ENCODE data around the gene AOAH.
"Not testable (repeated sequence)": the region's sequence is repeated elsewhere in the genome, so short reads cannot be mapped to it uniquely, and the experiment has no call there.

The AOAH gene

DNA sequence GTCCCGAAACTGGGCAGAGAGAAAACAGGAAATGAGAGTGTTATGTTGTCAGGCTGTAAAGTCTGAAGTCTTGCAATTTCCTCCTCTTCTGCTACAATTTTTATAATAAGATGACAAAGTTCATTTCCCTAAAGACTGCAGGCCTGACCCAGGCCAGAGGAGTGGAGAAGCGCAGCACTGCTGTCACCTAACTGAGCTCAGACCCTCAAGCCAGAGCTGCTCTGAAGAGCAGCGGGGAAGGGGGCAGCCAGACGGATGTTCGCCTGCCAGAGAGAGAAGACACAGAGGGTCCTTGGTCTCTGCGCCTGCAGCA lies 12.6 kb upstream of the AOAH start:
- DNase-seq, result no peak

DNA sequence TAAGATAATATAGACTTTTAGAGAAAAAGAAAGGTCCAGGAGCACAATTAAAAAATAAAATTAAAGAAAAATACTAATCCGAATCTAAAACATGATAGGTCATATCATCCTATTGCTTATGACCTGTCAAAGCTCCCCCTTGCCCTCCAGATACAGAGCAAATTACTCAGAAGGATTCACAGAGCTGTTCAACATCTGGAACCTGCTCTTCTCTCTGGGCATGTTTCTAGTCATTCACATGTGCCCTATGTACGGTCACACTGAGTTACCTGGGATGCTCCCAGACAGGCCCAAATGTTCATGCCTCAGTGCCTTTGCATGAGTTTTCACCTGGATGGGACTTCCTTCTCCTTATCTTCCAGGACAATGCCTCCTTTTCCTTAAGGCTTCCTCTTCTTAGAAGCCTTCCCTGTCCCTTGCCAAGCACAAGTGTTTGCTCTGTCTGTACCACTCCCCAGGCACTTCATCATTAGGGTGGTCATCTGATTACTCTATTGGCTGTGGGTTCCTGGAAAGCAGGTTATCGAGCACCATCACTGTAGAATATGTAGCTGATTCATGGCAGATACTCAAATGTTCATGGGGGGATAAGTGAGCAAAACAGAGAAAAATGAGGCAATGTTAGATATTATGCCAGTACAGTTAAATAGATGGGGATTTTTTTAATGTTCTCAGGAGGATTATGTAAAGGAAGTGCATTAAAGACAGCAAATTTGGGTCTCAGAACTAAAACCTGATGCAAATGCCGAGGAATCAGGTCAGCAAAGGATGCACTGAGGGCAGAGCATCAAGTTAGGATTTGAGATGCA lies 12.0 kb upstream of the AOAH start:
- DNase-seq, result no peak

DNA sequence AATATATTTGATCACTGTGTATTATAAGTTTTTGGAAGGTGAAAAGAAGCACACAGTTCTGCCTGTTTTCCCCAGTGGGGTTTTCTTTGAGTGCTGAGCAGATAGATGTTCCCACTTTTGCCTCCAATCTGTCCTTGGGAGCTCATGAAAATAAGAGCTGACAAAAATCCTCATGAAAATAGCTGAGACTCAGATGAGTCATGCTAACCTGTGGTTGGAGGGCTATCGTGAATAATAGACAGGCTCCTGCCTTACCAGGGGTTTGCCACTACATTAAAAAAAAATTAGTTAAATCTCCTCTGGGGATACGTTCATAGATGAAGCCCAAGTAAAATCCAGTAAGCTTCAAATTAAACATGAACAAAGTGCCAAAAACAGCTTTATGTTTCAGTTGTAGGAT lies 10.9 kb upstream of the AOAH start:
- no peak for DNase-seq

DNA sequence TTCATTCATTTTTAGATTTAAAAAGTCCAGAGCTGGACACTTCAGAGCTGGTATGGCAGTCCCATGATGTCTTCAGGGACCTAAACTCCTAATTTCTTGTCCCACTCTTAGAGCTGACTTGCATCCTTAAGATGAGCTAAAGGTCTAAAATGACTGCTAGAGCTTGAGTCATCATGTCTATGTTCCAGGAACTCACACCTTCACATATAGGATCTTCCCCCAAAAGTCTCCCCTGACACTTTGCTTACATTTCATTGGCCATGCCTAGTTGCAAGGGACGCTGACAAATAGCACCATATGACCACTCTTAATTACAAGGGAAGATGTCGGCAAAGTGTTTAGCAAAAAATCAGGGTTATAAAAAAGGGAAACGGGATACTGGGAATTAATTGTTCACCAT lies 10.4 kb upstream of the AOAH start:
- DNase-seq, result no peak

DNA sequence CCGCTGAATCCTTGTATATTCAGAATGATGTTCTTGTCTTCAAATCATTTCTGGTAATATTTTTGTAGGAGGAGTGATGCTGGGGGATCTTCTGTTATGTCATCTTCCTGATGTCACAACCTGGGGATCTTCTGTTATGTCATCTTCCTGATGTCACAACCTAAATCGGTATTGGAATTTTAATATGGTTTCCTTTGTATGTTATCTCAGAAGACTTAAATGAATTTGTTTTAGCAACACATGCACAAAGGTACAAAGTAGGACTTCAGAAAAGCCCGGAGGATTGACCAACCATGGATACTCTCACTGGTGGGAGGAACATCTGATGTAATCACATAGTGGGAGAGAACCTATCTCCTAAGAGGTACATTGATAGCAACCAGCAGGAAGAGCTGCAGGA lies 9.1 kb upstream of the AOAH start:
- no peak for DNase-seq

DNA sequence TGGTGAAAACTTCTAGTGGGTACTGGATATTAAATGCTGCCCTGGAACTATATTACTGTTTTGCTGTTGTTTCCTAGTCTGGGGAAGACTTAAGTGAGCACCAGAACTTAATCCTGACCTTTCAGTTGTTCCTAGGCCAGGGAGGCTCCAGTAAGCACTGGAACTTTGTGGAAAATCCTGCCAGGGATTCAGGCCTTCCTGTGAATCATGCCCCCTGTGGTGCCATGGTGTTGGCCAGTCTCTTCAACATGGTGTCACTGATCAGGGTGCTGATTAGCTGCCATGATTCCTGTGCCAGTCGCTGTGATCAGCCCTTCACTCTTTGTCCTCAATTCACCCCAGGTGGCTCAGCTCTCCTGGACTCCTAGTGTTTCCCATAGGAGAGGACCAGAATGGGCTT lies 8.5 kb upstream of the AOAH start:
- DNase-seq, result no peak

DNA sequence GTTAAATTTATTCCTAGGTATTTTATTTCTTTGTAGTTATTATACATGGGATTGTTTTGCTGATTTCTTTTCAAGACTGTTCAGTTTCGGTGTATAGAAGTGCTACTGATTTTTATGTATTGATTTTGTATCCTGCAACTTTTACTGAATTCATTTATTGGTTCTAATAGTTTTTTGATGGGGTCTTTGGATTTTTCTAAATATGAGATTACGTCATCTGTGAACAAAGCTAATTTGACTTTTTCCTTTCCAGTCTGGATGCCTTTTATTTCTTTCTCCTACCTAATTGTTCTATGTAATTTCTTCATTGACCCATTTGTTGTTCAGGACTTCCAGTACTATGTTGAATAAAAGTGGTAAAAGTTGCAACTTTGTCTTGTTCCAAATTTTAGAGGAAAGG lies 5.8 kb upstream of the AOAH start:
- DNase-seq, result no peak

DNA sequence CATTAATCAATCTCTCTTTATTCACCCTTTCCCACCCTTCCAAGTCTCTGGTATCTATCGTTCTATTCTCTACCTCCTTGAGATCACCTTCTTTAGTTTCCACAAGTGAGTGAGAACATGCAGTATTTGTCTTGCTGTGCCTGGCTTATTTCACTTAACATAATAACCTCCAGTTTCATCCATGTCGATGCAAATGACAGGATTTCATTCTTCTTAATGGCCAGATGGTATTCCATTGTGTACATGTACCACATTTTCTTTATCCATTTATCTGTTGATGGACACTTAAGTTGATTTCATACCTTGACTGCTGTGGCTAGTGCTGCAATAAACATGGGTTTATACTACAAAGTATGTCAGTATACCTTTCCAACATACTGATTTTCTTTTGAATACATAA lies 3.8 kb upstream of the AOAH start:
- DNase-seq, result no peak

DNA sequence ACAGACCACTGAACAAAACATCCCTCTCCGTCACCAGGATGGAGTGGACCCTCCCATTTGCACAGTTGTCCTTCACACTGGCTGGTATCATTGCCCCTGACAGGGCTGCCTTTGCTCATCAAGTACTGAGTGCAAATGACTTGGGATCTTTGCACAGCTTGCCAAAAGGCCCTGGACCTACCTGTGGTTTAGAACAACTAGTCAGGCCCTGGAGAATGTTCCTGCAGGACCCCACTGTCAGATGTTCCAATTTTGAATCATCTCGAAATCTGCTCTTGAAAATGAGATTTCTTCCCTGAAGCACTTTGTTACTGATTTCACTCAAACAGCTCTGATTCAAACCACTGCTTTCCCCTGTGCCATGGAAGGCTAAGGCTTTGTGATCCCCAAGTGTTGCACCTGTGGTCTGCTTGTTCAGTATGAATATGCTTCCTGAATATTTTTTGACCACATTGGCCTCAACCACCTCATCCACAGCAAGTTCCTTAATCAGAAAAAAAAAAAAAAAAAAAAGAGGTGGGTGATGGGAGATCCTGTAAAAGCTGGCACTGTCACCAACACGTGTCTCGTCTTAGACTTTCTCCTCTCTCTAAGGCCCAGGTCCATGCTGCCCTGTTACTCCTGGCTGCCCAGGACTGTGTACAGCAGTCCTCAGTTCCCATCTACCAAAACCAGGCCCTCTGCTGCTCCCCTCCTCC lies 2.7 kb upstream of the AOAH start:
- DNase-seq, result no peak

DNA sequence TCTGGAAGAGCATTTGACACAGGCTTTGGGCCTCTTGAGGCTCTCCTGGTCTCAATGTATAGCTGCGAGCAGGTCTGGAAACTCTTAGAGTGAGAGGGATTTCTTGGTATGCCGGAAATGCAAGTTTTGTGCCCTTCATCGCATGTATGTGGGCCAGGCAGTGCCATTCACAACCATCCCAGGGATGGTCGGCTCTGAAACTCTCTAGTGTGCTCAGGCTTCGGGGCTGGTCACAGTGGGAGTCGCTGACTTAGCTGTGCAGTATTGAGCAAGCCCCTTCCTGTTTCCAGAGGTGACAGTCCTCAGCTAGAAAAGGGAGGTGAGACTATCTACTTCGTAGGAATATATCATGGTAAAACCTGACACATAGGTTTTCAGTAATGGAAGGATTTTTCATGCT lies 2.0 kb upstream of the AOAH start:
- DNase-seq, result no peak

DNA sequence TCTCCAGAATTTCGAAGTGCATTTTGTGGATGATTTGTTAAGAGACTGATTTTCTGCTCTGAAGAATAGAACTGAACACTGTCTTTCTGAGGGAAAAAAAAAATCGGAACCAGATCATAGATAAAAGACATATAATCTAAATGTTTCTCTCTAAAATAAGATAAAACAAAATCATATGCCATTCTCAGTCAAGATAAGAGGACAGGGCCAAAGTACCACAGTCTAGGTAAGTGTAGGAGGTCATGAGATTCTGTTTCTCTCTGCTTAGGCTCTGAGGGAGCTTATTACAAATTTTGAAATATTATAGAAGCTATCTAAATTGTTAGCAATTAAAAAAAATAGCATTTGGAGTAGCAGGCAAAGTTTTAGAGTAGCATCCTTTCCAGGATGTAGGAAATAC lies 702 bp upstream of the AOAH start:
- DNase-seq, result no peak

DNA sequence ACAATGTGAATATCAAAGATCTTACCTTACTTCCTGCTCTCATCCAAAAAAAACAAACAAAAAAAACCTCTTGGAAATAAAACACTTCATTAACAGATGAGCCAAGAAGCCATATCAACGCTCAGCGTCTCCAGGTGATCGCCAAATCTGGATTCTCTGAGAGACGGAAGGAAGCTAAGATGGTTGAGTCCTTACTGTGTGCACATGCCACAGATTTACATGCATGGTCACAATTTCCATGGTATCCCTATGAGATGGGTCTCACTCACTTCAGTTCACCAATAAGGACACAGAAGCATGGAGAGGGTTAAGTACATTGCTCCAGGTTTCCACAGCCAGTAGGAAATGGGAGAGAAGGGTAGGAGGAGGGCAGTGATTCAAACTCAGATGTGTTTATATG lies 1.0 kb downstream of the AOAH start:
- no peak for DNase-seq

DNA sequence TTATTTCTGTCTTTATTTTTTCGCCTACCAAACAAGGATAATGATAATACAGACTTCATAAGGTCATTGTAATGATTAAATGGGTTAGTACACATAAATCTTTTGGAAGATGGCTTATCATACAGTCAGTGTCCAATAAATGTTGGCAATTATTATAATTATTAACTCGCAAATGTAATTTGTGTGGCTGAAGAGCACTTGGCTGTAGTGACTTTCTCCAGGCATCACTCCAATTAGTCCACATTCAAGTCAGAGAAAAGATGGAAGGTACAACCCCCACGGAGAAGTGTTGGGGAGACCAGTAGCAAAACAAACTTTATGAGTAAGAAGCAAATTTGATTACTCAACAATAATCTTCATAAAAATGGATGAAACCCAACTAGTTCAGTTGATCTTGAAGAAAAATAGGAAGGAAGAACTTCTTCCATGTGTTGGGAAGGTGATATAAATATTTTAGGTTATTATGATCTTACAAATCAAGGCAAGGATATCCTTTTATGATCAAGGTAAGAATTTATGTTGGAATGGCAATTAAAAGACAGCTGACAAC lies 5.1 kb downstream of the AOAH start:
- DNase-seq, result no peak

DNA sequence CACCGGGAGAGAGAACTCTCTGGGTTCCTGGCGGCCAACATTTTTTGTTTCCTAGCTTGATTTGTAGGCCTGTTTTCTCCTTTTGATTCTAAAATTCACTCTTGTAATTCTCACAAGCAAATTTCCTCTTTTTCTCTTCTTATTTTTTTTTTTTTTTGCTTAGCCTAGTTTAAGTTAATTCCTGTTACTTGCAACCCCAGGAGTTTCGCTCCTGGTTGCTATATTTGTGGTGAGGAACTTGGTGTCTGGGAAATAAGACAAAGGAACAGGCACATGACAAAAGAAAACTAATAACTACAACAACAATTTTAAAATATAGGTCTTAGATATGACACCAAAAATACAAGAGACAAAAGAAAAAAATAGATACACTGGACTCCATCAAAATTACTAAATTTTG lies 6.7 kb downstream of the AOAH start:
- DNase-seq, result no peak

DNA sequence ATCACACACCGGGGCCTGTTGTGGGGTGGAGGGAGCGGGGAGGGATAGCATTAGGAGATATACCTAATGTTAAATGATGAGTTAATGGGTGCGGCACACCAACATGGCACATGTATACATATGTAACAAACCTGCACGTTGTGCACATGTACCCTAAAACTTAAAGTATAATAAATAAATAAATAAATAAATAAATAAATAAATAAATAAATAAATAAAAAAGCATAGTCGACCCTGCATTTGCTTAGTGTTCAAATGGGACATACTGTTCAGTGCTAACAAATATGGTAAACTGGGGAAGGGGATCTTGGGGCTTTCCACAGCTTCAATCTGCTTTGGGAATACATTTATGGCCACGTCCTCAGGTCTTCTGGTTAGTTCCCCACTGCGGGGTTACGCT lies 7.5 kb downstream of the AOAH start:
- not testable (repeated sequence) for DNase-seq

DNA sequence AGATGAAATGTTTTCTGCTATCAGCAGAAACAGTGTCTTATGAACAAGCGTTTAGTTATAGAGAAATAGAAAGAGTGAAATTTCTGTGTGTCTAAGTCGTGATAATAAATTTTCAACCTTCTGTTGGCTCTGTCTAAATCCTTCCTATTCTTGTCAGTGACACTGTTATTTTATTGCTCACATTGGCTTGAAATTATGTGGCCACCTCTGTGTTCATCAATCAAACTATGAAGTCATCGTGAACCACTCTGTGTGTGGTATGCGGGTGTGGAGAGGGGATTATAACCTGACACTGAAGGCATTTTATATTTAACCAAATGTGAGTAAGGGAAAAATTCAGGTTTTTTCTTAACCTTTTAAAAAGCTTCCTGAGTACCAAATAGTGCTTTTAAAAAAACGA lies 12.3 kb downstream of the AOAH start:
- no peak for DNase-seq

DNA sequence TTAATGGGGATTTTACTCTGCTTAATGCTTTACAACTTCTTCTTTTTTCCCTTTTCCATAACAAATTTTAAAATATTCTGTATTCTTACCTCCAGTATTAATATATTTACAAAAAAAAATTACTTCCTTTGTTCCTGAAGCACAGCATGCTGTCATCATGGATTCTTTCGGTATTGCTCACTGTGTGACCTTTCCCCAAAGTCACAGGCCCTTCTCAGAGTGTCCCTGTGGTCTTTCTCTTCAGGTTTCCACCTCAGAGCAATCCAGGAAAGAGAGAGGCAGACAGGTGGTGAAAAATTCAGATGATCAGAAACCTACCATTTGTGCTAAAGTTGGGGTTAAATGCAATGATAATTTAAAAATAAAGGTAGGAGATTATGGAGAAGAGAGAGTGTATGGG lies 13.0 kb downstream of the AOAH start:
- no peak for DNase-seq

DNA sequence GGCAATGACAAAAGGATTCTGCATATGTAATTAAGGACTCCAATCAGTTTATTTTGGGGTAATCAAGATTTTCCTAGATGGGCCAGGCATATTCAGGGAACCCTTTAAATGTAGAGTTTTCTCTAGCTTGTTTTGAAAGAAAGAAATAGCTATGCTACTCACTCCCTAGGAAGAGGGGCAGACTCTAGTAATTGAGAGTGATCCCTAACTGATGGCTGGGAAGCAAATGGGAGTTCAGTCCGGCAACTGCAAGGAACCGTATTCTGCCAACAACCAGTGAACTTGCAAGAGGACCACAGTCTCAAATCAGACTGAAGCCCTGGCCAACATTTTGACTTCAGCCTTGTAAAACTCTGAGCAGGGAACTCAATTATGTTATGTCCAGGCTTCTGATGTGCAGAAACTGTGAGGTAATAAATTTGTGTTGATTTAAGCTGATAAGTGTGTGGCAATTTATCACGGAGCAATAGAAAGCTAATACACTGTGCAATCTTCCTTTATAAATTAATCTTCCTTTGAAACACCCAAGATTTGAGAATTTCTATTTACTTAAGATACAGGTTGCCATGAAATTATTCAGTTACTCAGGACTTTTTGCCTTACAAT lies 14.0 kb downstream of the AOAH start:
- no peak for DNase-seq

DNA sequence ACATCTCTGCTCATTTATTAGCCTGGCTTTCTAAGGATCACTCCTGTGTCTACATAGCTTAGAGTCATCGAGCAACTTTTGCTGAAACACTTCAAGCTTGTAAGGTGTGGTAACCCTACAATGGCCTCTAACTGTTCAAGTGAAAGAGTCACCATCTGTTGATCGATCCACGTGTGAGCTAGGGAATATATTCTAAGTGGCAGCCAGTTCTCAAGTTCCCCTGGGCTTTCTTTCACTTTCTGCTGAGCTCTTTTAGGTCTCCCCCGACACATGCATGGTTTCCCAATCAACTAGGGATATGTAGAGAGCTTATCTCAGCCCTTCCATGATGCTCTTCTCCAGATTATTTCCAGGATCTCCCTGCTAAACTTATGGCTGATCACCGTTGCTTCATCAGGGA lies 15.5 kb downstream of the AOAH start:
- DNase-seq, result no peak

DNA sequence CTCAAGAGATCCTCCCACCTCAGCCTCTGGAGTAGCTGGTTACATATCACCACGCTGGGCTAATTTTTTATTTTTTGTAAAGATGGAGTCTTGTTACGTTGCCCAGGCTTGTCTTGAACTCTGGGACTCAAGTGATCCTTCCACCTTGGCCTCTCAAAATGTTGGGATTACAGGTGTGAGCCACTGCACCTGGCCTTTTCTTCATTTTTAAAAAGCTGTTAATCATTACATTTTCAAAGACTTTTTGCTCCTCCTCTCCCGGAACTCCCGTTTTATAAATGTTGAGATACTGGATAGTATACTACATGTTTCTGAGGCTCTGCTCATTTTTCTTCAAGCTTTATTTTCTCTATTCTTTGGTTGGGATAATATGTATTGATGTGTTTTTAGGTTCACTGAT lies 16.4 kb downstream of the AOAH start:
- no peak for DNase-seq

DNA sequence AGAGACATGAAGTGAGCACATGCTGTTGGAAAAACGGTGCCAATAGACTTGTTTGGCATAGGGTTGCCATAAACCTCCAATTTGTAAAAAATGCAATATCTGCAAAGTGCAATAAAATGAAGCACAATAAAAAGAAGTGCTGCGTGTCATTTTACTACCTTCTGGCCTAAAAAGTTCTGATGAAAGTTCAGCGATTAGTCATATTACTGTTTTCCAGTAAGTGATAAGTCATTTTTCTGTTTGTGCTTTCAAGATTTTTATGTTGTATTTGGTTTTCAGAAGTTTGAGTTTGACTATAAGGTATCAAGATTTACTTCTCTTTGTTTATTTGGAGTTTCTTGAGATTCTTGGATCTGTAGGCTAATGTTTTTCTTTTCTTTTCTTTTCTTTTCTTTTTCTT lies 16.8 kb downstream of the AOAH start:
- no peak for DNase-seq

DNA sequence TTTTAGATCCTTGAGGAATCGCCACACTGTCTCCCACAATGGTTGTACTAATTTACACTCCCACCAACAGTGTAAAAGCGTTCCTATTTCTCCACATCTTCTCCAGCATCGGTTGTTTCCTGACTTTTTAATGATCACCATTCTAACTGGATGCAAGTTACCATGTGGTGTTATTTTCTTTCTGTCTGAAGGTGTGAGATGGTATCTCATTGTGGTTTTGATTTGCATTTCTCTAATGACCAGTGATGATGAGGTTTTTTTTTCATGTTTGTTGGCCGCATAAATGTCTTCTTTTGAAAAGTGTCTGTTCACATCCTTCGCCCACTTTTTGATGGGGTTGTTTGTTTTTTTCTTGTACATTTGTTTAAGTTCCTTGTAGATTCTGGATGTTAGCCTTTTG lies 20.4 kb downstream of the AOAH start:
- DNase-seq, result not testable (repeated sequence)

DNA sequence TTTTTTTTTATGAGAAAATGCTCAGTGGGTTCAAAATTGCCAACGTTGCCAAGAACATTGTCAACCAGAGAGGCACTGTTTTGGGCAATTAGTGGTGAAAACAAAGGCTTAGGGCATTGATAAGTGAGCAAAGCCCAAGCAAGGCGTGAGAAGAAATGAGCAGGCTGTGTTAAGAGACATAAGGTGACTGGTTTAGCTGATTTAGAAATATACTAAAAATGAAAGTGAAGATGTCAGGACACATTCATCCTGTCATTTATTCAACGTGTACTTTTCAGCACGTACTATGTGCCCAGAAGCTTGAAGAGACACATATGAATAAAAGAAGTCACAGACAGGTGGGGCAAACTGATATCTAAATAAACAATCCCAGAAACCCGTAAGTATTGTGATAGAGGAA lies 31.8 kb downstream of the AOAH start:
- no peak for DNase-seq

DNA sequence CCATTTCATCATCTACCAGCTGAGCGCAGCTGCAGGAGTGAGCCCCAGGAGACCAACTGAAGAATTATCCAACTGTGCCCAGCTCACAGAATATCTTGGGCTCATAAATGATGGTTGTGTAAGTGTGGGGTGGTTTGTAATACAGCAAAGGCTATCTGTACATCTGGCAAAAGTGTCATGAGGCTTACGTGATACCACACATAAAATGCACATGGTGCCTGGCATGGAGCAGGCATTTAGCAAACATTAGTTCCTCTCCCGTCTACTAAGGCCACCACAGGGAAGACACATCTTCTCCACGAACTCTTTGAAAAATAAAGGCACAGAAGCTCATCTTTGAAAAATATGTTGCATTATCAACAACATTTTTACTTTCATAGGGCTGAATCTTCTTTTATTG lies 32.3 kb downstream of the AOAH start:
- DNase-seq, result no peak

Measured in fibroblast of upper back skin (primary cell).